SIG-M5 treated with dmso at 0.1 percent for 504 hours (cell line): ENCODE data around the gene LIX1.
"Not testable (repeated sequence)": the region's sequence is repeated elsewhere in the genome, so short reads cannot be mapped to it uniquely, and the experiment has no call there.

Experiments used
- DNase-seq: peaks from one replicate; lab custom pipeline; 2025; ENCODE audit not compliant: unreplicated experiment; lab: John Stamatoyannopoulos, UW

Gene LIX1

GRCh38 chr5:97105501-97106215 is 36.8 kb downstream of the LIX1 start:
- DNase-seq = no peak

DNA sequence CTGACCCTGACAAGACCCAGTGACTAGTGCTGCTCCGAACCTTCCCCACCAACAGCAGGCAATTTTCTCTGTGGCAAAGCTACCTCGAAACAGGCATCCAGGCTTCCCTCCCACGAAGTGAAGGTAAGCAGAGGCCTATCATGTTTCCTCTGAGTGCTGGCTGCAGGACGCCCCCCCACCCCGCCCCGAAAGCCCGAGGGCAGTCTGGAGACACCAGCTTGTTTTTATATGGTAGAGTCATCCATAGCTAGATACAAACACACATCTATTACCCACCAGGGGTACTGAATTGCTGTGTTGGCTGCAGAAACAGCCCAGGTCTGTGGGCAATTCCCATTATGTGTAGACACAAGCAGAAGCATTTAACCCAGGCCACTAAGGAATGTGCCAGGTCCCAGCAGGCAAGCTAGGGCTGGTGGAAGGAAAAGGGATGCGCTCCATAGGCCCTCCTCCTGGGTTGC is 40.4 kb downstream of the LIX1 start:
- DNase-seq = no peak

- no peak for DNase-seq
Measured at GRCh38 chr5:97101189-97101910, 41.1 kb downstream of the LIX1 start.

DNA sequence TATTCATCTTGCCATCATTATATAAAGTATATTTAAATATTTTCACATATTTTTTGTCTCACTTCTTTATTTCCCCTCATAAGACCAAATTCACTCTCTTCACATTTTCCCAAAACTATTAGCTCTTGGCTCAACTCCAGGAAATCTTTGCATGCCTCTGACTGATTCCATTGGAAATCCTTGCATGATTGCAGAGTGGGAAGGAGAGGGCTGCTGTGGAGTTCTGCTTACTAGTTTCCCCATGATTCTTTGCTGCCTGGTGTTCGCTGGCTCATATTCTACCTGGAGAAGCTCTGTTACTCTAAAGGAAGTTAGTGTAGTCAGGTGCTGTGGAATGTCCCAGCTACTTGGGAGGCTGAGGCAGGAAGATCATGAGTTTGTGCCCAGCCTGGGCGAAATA is 41.9 kb downstream of the LIX1 start:
- DNase-seq = no peak

- DNase-seq = no peak
Measured at GRCh38 chr5:97098922-97099321, 43.5 kb downstream of the LIX1 start.

DNA sequence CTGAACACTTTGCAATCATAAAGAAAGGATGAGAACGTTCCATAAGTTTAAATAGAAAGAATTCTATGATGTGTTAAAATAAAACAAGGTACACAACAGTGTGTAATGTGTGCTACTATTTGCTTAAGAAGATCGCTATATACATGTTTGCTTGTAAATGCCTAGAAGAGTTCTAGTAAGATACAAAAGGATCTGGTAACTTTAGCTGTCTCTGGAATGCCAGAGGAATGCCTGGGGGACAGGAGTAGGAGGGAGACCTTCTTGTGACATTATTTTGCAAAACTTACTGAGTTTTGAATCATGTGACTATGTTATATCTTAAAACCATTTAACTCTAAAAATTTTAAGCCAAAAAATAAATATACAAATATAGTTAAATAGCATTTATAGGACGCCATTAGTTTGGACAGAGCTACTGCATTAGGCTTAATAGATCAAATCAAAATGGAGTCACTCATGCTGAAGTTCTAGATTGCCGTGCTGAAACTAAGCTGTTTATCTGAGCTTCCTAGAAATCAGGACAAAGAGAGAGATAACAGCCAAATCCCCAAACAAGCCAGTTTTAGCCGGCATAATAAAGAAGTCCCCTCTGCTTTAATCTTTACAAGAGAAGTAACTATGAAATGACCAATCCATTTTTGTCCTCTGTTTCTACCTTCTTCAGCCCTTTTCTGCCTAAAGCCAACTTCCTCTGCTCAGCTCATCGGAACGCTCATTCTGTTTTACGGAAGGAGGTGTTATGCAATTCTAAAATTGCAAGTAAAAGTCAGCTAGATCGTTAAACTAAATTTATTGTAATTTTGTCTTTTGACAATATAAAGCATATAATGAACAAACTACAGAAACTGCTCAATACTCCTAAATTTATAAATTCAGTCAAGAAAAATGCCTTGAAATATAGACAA is 44.8 kb downstream of the LIX1 start:
- DNase-seq = peak; percentile 82

- no peak for DNase-seq
Measured at GRCh38 chr5:97096846-97097245, 45.6 kb downstream of the LIX1 start.

DNA sequence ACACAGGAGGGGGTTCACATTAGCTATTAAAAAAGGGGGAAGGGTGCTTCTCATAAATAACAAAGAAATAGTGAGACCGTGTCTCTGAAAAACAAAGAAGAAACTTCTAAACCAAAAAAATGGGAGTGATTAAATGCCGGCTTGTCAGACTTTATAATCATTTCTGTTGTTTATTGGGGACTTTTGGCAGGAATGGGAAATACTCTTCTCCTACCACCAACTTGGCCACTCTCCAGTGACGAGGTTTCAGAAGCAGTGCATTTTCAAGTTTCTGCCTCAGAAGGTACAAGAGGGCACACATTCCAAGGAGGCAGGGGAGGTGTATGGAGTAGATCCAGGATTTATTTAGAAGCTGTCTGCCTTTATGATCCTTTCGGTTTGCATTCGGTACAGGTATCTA is 46.2 kb downstream of the LIX1 start:
- no peak for DNase-seq

- DNase-seq = no peak
Measured at GRCh38 chr5:97095318-97095732, 47.1 kb downstream of the LIX1 start.

DNA sequence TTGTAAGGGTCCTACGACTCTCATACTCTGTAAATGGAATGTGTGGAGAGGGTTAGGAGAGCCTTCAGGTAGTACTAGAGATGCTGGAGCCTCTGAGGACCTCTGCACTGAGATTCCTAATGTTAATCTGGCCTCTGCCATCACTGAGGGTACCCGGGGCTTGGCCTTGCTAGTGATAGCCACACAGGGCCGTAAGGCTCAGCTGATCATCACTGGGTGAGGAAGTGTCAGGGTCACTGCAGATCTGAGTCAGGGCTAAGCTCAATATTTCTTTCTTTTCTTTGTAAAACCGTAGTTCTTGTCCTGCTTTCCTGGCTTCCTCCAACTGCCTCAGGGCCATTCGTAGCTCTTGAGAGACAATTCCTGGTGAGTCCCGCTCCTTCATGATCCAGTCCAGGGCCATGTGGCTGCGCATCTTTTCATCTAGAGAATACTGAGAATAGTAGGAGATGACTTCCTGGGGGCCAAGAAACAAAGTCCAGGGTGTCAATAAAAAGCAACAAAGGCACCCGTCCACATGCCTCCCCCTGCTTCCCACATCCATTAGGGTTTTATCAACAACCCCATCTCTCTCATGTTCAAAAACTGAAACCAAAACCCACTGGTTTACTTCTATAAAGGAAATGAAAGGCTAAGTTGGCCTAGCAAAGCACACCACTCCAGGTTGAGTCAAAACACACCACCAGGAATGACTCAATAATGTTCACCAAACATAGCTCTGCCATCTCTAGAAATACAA is 47.7 kb downstream of the LIX1 start:
- DNase-seq = no peak

DNA sequence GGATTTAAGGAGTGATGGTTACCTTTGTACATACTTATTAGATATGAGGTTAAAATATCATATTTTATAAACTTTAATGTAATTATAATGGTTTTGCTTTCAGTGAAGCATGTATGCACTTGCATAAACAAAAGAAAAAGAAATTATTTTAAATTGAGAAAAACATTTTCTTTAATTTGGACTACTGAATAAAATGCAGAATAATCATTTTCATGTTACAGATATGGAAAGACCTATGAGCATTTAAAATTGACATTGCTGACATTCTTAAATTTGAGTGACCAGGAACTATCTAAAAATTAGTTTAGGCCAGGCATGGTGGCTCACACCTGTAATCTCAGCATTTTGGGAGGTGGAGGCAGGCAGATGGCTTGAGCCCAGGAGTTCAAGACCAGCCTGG is 49.2 kb downstream of the LIX1 start:
- no peak for DNase-seq

DNA sequence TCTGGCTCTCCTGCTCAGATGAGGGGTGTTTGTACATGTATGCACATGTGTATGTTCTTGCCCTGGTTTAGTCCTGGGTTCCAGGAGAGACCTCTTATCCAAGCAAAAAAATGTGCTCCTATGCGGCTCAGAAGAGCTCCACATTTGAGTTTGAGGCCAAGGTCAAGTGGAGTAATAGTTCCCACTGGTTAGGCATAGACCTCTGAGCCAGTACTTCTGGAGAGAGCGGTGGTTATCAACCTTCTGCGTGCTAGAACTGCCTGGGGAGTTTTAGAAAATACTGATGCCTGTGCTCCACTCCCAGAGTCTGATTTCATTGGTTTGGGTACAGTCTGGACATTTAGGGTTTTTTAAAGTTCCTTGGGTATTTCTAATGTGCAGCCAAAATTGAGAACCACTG is 51.5 kb downstream of the LIX1 start:
- DNase-seq = no peak

- DNase-seq = no peak
Measured at GRCh38 chr5:97089149-97089801, 53.1 kb downstream of the LIX1 start.

- DNase-seq = no peak
Measured at GRCh38 chr5:97088774-97089148, 53.6 kb downstream of the LIX1 start.

- DNase-seq = no peak
Measured at GRCh38 chr5:97087138-97087537, 55.3 kb downstream of the LIX1 start.

DNA sequence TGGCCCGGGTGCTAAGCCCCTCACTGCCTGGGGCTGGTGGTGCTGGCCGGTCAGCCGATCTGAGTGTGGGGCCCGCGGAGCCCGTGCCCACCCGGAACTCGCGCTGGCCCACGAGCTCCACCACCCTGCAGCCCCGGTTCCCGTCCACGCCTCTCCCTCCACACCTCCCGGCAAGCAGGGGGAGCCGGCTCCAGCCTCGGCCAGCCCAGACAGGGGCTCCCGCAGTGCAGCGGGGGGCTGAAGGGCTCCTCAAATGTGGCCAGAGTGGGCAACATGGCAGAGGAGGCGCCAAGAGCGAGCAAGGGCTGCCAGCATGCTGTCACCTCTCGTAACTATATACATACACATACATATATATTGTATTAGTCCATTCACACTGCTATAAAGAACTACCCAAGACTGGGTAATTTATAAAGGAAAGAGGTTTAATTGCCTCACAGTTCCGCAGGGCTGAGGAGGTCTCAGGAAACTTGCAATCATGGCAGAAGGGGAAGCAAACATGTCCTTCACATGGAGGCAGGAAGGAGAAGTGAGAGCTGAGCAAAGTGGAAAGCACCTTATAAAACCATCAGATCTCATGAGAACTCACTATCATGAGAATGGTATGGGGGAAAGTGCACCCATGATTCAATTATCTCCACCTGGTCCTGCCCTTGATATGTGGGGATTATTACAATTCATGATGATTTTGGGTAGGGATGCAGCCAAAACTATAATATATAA is 56.8 kb downstream of the LIX1 start:
- peak; percentile 48 for DNase-seq

DNA sequence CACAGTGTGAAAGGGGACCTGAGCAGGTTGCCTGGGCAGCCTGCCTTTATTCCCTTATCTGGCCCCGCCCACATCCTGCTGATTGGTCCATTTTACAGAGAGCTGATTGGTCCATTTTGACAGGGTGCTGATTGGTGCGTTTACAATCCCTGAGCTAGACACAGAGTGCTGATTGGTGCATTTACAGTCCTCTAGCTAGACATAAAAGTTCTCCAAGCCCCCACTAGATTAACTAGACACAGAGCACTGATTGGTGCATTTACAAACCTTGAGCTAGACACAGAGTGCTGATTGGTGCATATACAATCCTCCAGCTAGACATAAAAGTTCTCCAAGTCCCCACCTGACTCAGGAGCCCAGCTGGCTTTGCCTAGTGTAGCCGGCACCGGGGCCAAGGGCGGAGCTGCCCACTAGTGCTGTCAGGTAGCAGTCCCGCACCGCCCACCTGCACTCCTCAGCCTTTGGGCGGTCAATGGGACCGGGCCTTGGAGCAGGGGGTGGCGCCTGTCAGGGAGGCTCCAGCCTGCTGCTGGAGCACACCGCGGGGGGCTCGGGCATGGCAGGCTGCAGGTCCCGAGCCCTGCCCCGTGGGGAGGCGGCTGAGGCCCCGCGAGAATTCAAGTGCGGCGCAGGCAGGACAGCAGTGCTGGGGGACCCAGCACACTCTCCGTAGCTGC is 57.5 kb downstream of the LIX1 start:
- not testable (repeated sequence) for DNase-seq

DNA sequence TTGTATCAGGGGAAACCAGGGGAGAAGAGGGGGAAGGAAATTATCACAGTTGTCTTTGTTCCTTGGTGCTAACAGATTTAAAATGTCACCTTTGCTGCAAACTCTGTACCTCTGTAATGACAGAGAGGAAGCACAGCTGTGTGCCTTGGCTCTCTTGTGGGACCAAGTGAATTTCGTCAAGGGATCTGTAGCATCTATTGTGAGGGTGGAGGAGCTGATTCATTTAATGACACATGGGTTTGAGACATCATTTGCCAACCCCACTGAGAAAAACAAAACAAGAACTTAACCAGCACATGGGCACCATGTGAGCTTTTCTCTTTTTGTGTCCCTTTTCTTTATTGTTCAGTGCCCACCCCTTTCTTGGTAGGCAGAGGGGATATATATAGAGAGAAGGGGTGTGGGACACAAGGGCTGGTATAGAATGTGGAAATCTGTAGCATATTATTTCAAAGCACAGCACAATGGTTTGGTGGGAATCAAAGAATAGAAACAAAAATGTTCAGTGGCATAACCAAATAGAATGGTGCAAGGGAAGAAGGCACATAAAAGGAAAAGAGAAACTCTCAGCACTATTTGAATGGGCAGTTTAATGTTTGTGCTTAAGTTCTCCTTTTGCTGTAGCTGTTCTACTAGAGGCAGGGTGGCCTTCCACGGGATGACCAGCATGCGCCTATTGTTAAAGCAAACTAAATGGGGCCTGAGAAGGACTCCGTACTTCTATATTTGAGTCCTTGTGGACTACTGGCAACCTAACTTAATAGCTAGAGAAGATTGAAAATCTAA is 63.3 kb downstream of the LIX1 start:
- DNase-seq = peak; percentile 85
